ENCODE measurements around the gene SLC38A2. TPM values are rescaled to one million over a fixed set of nuclear protein-coding genes. Genes with fewer than 3 reads are reported as not detected.
"Not testable (repeated sequence)": the region's sequence is repeated elsewhere in the genome, so short reads cannot be mapped to it uniquely, and the experiment has no call there.

Gene SLC38A2
- total RNA-seq, 1 donor from 2014 or later: 143 TPM

DNA sequence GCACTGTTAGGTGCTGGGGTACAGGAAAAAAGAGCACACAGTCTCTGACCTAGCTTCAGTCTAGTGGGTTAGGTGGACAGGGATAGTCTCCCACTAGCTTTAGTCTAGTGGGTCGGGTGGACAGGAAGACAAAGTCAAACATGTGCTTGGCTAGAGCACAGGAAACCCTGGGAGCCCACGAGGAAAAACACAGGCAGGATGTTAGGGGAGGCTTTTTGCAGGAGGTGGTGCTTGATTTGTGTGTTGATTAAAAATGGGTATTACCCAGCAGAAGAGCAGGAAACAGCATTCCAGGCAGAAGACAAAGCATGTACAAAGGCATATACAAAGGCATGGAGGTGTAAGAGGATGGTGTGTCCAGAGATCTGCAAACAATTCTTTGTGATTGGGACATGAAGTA lies 23.3 kb downstream of the SLC38A2 start:
- Mint-ChIP-seq H3K4me1 (ENCODE audit: low read depth) (peaks cover 24% of the 10 kb centered on the region), H3K9me3 (peaks cover 3% of the 10 kb centered on the region), H3K36me3 (ENCODE audit: low read depth) (no peaks in the 10 kb centered on the region), H3K27me3 (ENCODE audit: low read depth) (peaks cover 2% of the 10 kb centered on the region), H3K4me3 (ENCODE audit: low read depth) (no peak overlapping the region), H3K27ac (no peak overlapping the region)
- intact Hi-C loops (cut with micrococcal nuclease): no loop called here
- DNase-seq (ENCODE audit: low spot score): no peak

DNA sequence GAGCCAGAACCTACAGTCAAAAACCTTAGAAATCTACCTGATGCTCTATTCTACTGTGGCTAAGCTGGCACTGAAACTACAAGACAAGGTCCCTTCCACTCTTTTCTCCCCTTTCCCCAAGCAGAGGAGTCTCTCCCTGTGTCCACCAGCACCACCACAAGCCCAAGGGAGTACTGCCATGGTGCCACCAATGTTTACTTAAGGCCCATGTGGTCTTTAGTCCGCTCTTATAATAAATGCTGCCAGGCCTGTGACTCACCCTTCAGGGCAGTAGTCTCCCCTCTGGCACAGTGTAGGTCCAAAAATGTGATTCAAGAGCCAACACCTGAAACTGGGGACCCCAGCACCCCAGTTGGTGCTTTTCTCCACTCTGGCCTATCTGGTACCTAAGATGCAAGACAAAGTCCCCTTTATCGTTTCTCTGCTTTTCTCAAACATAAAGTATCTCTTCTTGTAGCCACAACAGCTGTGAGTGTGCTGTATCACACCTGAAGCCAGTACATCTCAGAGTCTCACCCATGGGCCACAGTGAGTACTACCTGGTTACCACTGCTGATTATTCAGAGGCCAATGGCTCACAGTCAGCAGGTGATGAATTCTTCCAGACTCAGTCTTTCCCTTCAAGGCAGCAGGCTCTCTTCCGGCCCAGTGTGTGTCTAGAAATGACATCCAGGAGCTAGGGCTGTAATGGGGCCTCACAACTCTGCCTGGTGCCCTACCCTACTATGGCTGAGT lies 29.3 kb downstream of the SLC38A2 start:
- H3K27me3 Mint-ChIP-seq (ENCODE audit: low read depth): peaks cover 12% of the 10 kb centered on the region
- intact Hi-C loops (cut with micrococcal nuclease): loop anchor here (2.0 kb wide), 1 partner anchor 334 kb away; no protein-coding TSS in a partner anchor
- H3K9me3 Mint-ChIP-seq: no peaks in the 10 kb centered on the region
- H3K36me3 Mint-ChIP-seq (ENCODE audit: low read depth): no peaks in the 10 kb centered on the region
- DNase-seq (ENCODE audit: low spot score): no peak
- no peak overlapping the region for H3K27ac Mint-ChIP-seq
- no peaks in the 10 kb centered on the region for H3K4me1 Mint-ChIP-seq (ENCODE audit: low read depth)
- H3K4me3 Mint-ChIP-seq (ENCODE audit: low read depth): no peak overlapping the region

DNA sequence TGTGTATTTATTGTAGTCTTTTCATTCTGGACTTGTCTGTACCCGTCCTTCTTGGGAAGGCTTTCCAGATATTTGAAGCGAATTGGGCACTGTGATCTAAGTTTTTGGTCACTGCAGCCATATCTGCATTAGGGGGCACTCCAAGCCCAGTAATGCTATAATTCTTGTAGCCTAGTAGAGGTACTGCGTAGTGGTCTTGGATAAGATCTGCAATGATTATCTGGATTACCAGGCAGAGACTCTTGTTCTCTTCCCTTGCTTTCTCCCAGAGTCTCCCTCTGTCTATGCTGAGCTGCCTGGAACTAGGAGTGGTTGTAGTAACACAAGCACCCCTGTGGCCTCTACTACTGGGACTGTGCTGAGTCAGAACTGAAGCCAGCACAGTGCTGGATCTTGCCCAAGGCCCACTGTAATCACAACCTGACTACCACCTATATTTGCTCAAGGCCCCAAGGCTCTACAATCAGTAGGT lies 30.0 kb downstream of the SLC38A2 start:
- DNase-seq (ENCODE audit: low spot score): no peak
- Mint-ChIP-seq H3K27me3 (ENCODE audit: low read depth) (peaks cover 12% of the 10 kb centered on the region), H3K27ac (no peak overlapping the region), H3K4me1 (ENCODE audit: low read depth) (no peaks in the 10 kb centered on the region), H3K9me3 (no peaks in the 10 kb centered on the region), H3K36me3 (ENCODE audit: low read depth) (no peaks in the 10 kb centered on the region), H3K4me3 (ENCODE audit: low read depth) (no peak overlapping the region)
- intact Hi-C loops (cut with micrococcal nuclease): loop anchor here (2.0 kb wide), 1 partner anchor 334 kb away; no protein-coding TSS in a partner anchor

GRCh38 chr12:46339051-46339450 lies 33.5 kb downstream of the SLC38A2 start:
- Mint-ChIP-seq H3K36me3 (ENCODE audit: low read depth) (no peaks in the 10 kb centered on the region), H3K4me3 (ENCODE audit: low read depth) (no peak overlapping the region), H3K27ac (no peak overlapping the region), H3K9me3 (peaks cover 7% of the 10 kb centered on the region), H3K4me1 (ENCODE audit: low read depth) (no peaks in the 10 kb centered on the region), H3K27me3 (ENCODE audit: low read depth) (peaks cover 15% of the 10 kb centered on the region)
- intact Hi-C loops (cut with micrococcal nuclease): no loop called here
- DNase-seq (ENCODE audit: low spot score): no peak

DNA sequence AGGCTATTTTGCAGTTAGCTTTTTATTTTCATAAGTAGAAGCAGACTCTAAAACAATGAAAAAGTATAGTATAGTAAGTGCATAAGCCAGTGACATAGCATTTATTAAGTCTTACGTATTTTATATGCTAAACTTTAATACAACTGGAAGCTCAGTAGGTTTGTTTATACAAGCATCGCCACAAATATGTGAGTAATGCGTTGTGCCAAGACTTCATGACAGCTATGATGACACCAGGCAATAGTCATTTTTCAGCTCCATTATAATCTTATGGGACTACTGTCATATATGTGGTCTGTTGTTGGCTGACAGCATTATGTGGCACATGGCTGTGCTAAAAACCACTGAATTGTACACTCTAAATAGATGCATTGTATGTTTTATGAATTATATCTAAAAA lies 40.3 kb downstream of the SLC38A2 start:
- DNase-seq (ENCODE audit: low spot score): no peak
- Mint-ChIP-seq H3K9me3 (peaks cover 39% of the 10 kb centered on the region), H3K27me3 (ENCODE audit: low read depth) (peaks cover 3% of the 10 kb centered on the region), H3K4me3 (ENCODE audit: low read depth) (no peak overlapping the region), H3K27ac (no peak overlapping the region), H3K36me3 (ENCODE audit: low read depth) (no peaks in the 10 kb centered on the region), H3K4me1 (ENCODE audit: low read depth) (no peaks in the 10 kb centered on the region)
- intact Hi-C loops (cut with micrococcal nuclease): no loop called here

- H3K4me3 Mint-ChIP-seq (ENCODE audit: low read depth); DNase-seq (ENCODE audit: low spot score); H3K4me1 Mint-ChIP-seq (ENCODE audit: low read depth); intact Hi-C loops (cut with micrococcal nuclease); H3K27me3 Mint-ChIP-seq (ENCODE audit: low read depth); H3K36me3 Mint-ChIP-seq (ENCODE audit: low read depth); H3K27ac Mint-ChIP-seq: not testable (repeated sequence)
- H3K9me3 Mint-ChIP-seq: peaks cover 16% of the 10 kb centered on the region
Measured at GRCh38 chr12:46325075-46325474, 47.5 kb downstream of the SLC38A2 start.

GRCh38 chr12:46320731-46321130 lies 51.8 kb downstream of the SLC38A2 start:
- Mint-ChIP-seq H3K27ac (no peak overlapping the region), H3K36me3 (ENCODE audit: low read depth) (no peaks in the 10 kb centered on the region), H3K4me3 (ENCODE audit: low read depth) (no peak overlapping the region), H3K9me3 (peaks cover 5% of the 10 kb centered on the region), H3K4me1 (ENCODE audit: low read depth) (no peaks in the 10 kb centered on the region), H3K27me3 (ENCODE audit: low read depth) (peaks cover 3% of the 10 kb centered on the region)
- intact Hi-C loops (cut with micrococcal nuclease): no loop called here
- DNase-seq (ENCODE audit: low spot score): no peak

- intact Hi-C loops (cut with micrococcal nuclease): no loop called here
- Mint-ChIP-seq H3K4me3 (ENCODE audit: low read depth) (no peak overlapping the region), H3K27me3 (ENCODE audit: low read depth) (peaks cover 6% of the 10 kb centered on the region), H3K36me3 (ENCODE audit: low read depth) (no peaks in the 10 kb centered on the region), H3K4me1 (ENCODE audit: low read depth) (no peaks in the 10 kb centered on the region), H3K27ac (no peak overlapping the region), H3K9me3 (peaks cover 11% of the 10 kb centered on the region)
- DNase-seq (ENCODE audit: low spot score): no peak
Measured at GRCh38 chr12:46318037-46318436, 54.5 kb downstream of the SLC38A2 start.

Other genes starting within 250 kb of the SLC38A2 start
- gene SLC38A1, start 103.7 kb downstream of the SLC38A2 start, total RNA-seq: 152 and 154 TPM in 2 replicates